HEK293T (cell line): ENCODE measurements around the gene ALDH2.

Source experiments
- ARNT ChIP-seq: fragments of 450-650 bp; IDR thresholded peaks from 2 replicates; pipeline ENCODE4 v1.6.1; 2017; ENCODE audit warnings: mild to moderate bottlenecking
- FOXM1 ChIP-seq: fragments of 450-650 bp; IDR thresholded peaks from 2 replicates; pipeline ENCODE4 v1.6.1; 2017; ENCODE audit warnings: mild to moderate bottlenecking, borderline replicate concordance
- LEF1 ChIP-seq: fragments of 450-650 bp; IDR thresholded peaks from 2 replicates; pipeline ENCODE4 v1.6.1; 2017; ENCODE audit warnings: mild to moderate bottlenecking, borderline replicate concordance
- SP1 ChIP-seq: fragments of 450-650 bp; IDR thresholded peaks from 2 replicates; pipeline ENCODE4 v1.6.1; 2017
- SUZ12 ChIP-seq: fragments of 450-650 bp; IDR thresholded peaks from 2 replicates; pipeline ENCODE4 v1.6.1; 2016; ENCODE audit warnings: mild to moderate bottlenecking

GRCh38 chr12:111748867-111749266 lies 17.9 kb upstream of the ALDH2 start:
- no peak for TF ChIP-seq LEF1
- TF ChIP-seq SP1, result no peak
- no peak for TF ChIP-seq FOXM1
- no peak for TF ChIP-seq ARNT
- no peak for TF ChIP-seq SUZ12
